ENCODE results near the gene SH2D1B. TPM values are rescaled to one million over a fixed set of nuclear protein-coding genes. Genes with fewer than 3 reads are reported as not detected.
"Not testable (repeated sequence)": the region's sequence is repeated elsewhere in the genome, so short reads cannot be mapped to it uniquely, and the experiment has no call there.

SH2D1B gene
- not detected for polyA plus RNA-seq (2012; ENCODE audit: missing spikeins)

- no peak for TF ChIP-seq TAF1 (IDR thresholded peaks at IDR 0.05; ENCODE audit: borderline replicate concordance, low read depth, low read length)
- TF ChIP-seq POLR2AphosphoS5 (IDR thresholded peaks at IDR 0.05; ENCODE audit: low read depth, low read length), result no peak
- no peak for TF ChIP-seq POLR2A (IDR thresholded peaks at IDR 0.05; ENCODE audit: low read depth, low read length)
- DNase-seq (ENCODE audit: insufficient read length), result no peak
- no peak for FAIRE-seq
Measured at GRCh38 chr1:162412002-162412401, at the start of gene SH2D1B. Gene SH2D1B (minus strand): TSS chr1:162412136. CDS start chr1:162412016, 120 bp downstream.

- DNase-seq (ENCODE audit: insufficient read length) (no peak), FAIRE-seq (no peak)
- TF ChIP-seq POLR2AphosphoS5 (IDR thresholded peaks at IDR 0.05; ENCODE audit: low read depth, low read length) (no peak), POLR2A (IDR thresholded peaks at IDR 0.05; ENCODE audit: low read depth, low read length) (no peak), TAF1 (IDR thresholded peaks at IDR 0.05; ENCODE audit: borderline replicate concordance, low read depth, low read length) (no peak)
Measured at GRCh38 chr1:162458236-162458635, 46.3 kb upstream of the SH2D1B start.

- TF ChIP-seq POLR2A (IDR thresholded peaks at IDR 0.05; ENCODE audit: low read depth, low read length) (no peak), POLR2AphosphoS5 (IDR thresholded peaks at IDR 0.05; ENCODE audit: low read depth, low read length) (no peak), TAF1 (IDR thresholded peaks at IDR 0.05; ENCODE audit: borderline replicate concordance, low read depth, low read length) (no peak)
- no peak for FAIRE-seq
- DNase-seq (ENCODE audit: insufficient read length), result no peak
Measured at GRCh38 chr1:162456323-162456722, 44.4 kb upstream of the SH2D1B start.

GRCh38 chr1:162454361-162454760 lies 42.4 kb upstream of the SH2D1B start:
- not testable (repeated sequence) for DNase-seq (ENCODE audit: insufficient read length); FAIRE-seq

- DNase-seq (ENCODE audit: insufficient read length) (no peak), FAIRE-seq (no peak)
- TF ChIP-seq POLR2AphosphoS5 (IDR thresholded peaks at IDR 0.05; ENCODE audit: low read depth, low read length) (no peak), POLR2A (IDR thresholded peaks at IDR 0.05; ENCODE audit: low read depth, low read length) (no peak), TAF1 (IDR thresholded peaks at IDR 0.05; ENCODE audit: borderline replicate concordance, low read depth, low read length) (no peak)
Measured at GRCh38 chr1:162446946-162447345, 35.0 kb upstream of the SH2D1B start.

GRCh38 chr1:162444903-162445302 lies 33.0 kb upstream of the SH2D1B start:
- TF ChIP-seq POLR2A (IDR thresholded peaks at IDR 0.05; ENCODE audit: low read depth, low read length) (no peak), POLR2AphosphoS5 (IDR thresholded peaks at IDR 0.05; ENCODE audit: low read depth, low read length) (no peak), TAF1 (IDR thresholded peaks at IDR 0.05; ENCODE audit: borderline replicate concordance, low read depth, low read length) (no peak)
- FAIRE-seq (no peak), DNase-seq (ENCODE audit: insufficient read length) (no peak)

- not testable (repeated sequence) for FAIRE-seq; DNase-seq (ENCODE audit: insufficient read length)
Measured at GRCh38 chr1:162432977-162433713, 21.2 kb upstream of the SH2D1B start.

GRCh38 chr1:162430583-162430982 lies 18.6 kb upstream of the SH2D1B start:
- DNase-seq (ENCODE audit: insufficient read length) (no peak), FAIRE-seq (no peak)
- no peak for TF ChIP-seq POLR2A (IDR thresholded peaks at IDR 0.05; ENCODE audit: low read depth, low read length)
- TF ChIP-seq POLR2AphosphoS5 (IDR thresholded peaks at IDR 0.05; ENCODE audit: low read depth, low read length), result no peak
- TF ChIP-seq TAF1 (IDR thresholded peaks at IDR 0.05; ENCODE audit: borderline replicate concordance, low read depth, low read length), result no peak

- DNase-seq (ENCODE audit: insufficient read length), result no peak
- TF ChIP-seq TAF1 (IDR thresholded peaks at IDR 0.05; ENCODE audit: borderline replicate concordance, low read depth, low read length) (no peak), POLR2A (IDR thresholded peaks at IDR 0.05; ENCODE audit: low read depth, low read length) (no peak), POLR2AphosphoS5 (IDR thresholded peaks at IDR 0.05; ENCODE audit: low read depth, low read length) (no peak)
- FAIRE-seq, result no peak
Measured at GRCh38 chr1:162422662-162423375, 10.9 kb upstream of the SH2D1B start.

- no peak for FAIRE-seq
- DNase-seq (ENCODE audit: insufficient read length), result no peak
Measured at GRCh38 chr1:162421258-162422164, 9.6 kb upstream of the SH2D1B start.

GRCh38 chr1:162420120-162420519 lies 8.2 kb upstream of the SH2D1B start:
- DNase-seq (ENCODE audit: insufficient read length), result no peak
- peak; percentile 14 for FAIRE-seq

More at GRCh38 chr1:162421258-162422164, 9.6 kb upstream of the SH2D1B start:
- TF ChIP-seq POLR2AphosphoS5 (IDR thresholded peaks at IDR 0.05; ENCODE audit: low read depth, low read length), result no peak
- no peak for TF ChIP-seq POLR2A (IDR thresholded peaks at IDR 0.05; ENCODE audit: low read depth, low read length)
- no peak for TF ChIP-seq TAF1 (IDR thresholded peaks at IDR 0.05; ENCODE audit: borderline replicate concordance, low read depth, low read length)

GRCh38 chr1:162419450-162419931 lies 7.6 kb upstream of the SH2D1B start:
- FAIRE-seq; DNase-seq (ENCODE audit: insufficient read length): not testable (repeated sequence)

More at GRCh38 chr1:162420120-162420519, 8.2 kb upstream of the SH2D1B start:
- TF ChIP-seq TAF1 (IDR thresholded peaks at IDR 0.05; ENCODE audit: borderline replicate concordance, low read depth, low read length), result no peak
- no peak for TF ChIP-seq POLR2A (IDR thresholded peaks at IDR 0.05; ENCODE audit: low read depth, low read length)
- TF ChIP-seq POLR2AphosphoS5 (IDR thresholded peaks at IDR 0.05; ENCODE audit: low read depth, low read length), result no peak

GRCh38 chr1:162418584-162418983 lies 6.6 kb upstream of the SH2D1B start:
- DNase-seq (ENCODE audit: insufficient read length); FAIRE-seq: not testable (repeated sequence)
